Measurements from ENCODE around the gene PRIMA1. TPM values are rescaled to one million over a fixed set of nuclear protein-coding genes. Genes with fewer than 3 reads are reported as not detected.

Gene PRIMA1
- polyA plus RNA-seq, 3 donors, result not detected

GRCh38 chr14:93691042-93691780 is 97.1 kb downstream of the PRIMA1 start:
- Histone ChIP-seq H3K36me3 (replicated peaks in 1 of 2; ENCODE audit: control insufficient read depth in 1 of 2, insufficient read depth in 2 of 2, low read length in 2 of 2) (no peaks in the 10 kb centered on the region), H3K79me2 (ENCODE audit: insufficient read depth, low read length) (no peaks in the 10 kb centered on the region), H3K9me3 (replicated peaks in 1 of 2; ENCODE audit: control insufficient read depth in 1 of 2, insufficient read depth in 1 of 2, low read length in 2 of 2) (no peaks in the 10 kb centered on the region), H3K9ac (ENCODE audit: insufficient read depth, low read length, poor library complexity, severe bottlenecking) (no peak overlapping the region), H3K4me1 (ENCODE audit: control insufficient read depth in 1 of 2, insufficient read depth in 2 of 2, low read length in 2 of 2) (no peaks in the 10 kb centered on the region), H2AFZ (ENCODE audit: insufficient read depth, low read depth, low read length, poor library complexity, severe bottlenecking) (no peak overlapping the region), H3K27me3 (ENCODE audit: control insufficient read depth in 2 of 2, insufficient read depth in 2 of 2, low read length in 2 of 2) (peaks cover 0 to 9% of the 10 kb centered on the region in 2 donors), H3K4me3 (replicated peaks in 1 of 3; ENCODE audit: low read depth in 2 of 3, low read length in 3 of 3) (no peak overlapping the region), H3K27ac (ENCODE audit: low read depth in 1 of 2, low read length in 2 of 2) (no peak overlapping the region), H3K4me2 (replicated peaks; ENCODE audit: extremely low read depth, low read length, poor library complexity, severe bottlenecking) (no peak overlapping the region), H4K20me1 (ENCODE audit: insufficient read depth, low read length) (no peaks in the 10 kb centered on the region)
- WGBS (ENCODE audit: insufficient coverage), result 91% methylated on average over 7 of the region's 16 CpGs
- intact Hi-C loops (cut with micrococcal nuclease), result no loop called here
- H3K27ac Mint-ChIP-seq, result no peak overlapping the region
- no peak overlapping the region for H3K4me3 Mint-ChIP-seq
- no peaks in the 10 kb centered on the region for H3K36me3 Mint-ChIP-seq
- TF ChIP-seq CTCF (IDR thresholded peaks at IDR 0.05), result no peak
- peaks cover 4 to 26% (median 17%) of the 10 kb centered on the region in 3 donors for H3K27me3 Mint-ChIP-seq (ENCODE audit: low read depth in 3 of 3)
- H3K9me3 Mint-ChIP-seq, result peaks cover 0 to 5% (median 0%) of the 10 kb centered on the region in 7 donors
- H3K4me1 Mint-ChIP-seq, result no peaks in the 10 kb centered on the region
- DNase-seq, result no peak

GRCh38 chr14:93690146-93690545 is 98.1 kb downstream of the PRIMA1 start:
- intact Hi-C loops (cut with micrococcal nuclease), result no loop called here
- 44% methylated on average over 2 of the region's 6 CpGs for WGBS (ENCODE audit: insufficient coverage)
- Mint-ChIP-seq H3K36me3 (no peaks in the 10 kb centered on the region), H3K4me3 (no peak overlapping the region), H3K9me3 (peaks cover 0 to 5% (median 0%) of the 10 kb centered on the region in 7 donors), H3K27me3 (ENCODE audit: low read depth in 3 of 3) (peaks cover 4 to 25% (median 17%) of the 10 kb centered on the region in 3 donors), H3K27ac (no peak overlapping the region), H3K4me1 (no peaks in the 10 kb centered on the region)
- no peak overlapping the region for H3K4me2 ChIP-seq (replicated peaks; ENCODE audit: extremely low read depth, low read length, poor library complexity, severe bottlenecking)
- no peaks in the 10 kb centered on the region for H4K20me1 ChIP-seq (ENCODE audit: insufficient read depth, low read length)
- no peak for DNase-seq
- no peak overlapping the region for H3K9ac ChIP-seq (ENCODE audit: insufficient read depth, low read length, poor library complexity, severe bottlenecking)
- H3K79me2 ChIP-seq (ENCODE audit: insufficient read depth, low read length), result no peaks in the 10 kb centered on the region
- peaks cover 0 to 9% of the 10 kb centered on the region in 2 donors for H3K27me3 ChIP-seq (ENCODE audit: control insufficient read depth in 2 of 2, insufficient read depth in 2 of 2, low read length in 2 of 2)
- no peak overlapping the region for H3K27ac ChIP-seq (ENCODE audit: low read depth in 1 of 2, low read length in 2 of 2)
- H3K4me1 ChIP-seq (ENCODE audit: control insufficient read depth in 1 of 2, insufficient read depth in 2 of 2, low read length in 2 of 2), result no peaks in the 10 kb centered on the region
- no peaks in the 10 kb centered on the region for H3K36me3 ChIP-seq (replicated peaks in 1 of 2; ENCODE audit: control insufficient read depth in 1 of 2, insufficient read depth in 2 of 2, low read length in 2 of 2)
- no peak for TF ChIP-seq CTCF (IDR thresholded peaks at IDR 0.05)
- H2AFZ ChIP-seq (ENCODE audit: insufficient read depth, low read depth, low read length, poor library complexity, severe bottlenecking), result no peak overlapping the region
- H3K4me3 ChIP-seq (replicated peaks in 1 of 3; ENCODE audit: low read depth in 2 of 3, low read length in 3 of 3), result no peak overlapping the region
- H3K9me3 ChIP-seq (replicated peaks in 1 of 2; ENCODE audit: control insufficient read depth in 1 of 2, insufficient read depth in 1 of 2, low read length in 2 of 2), result no peaks in the 10 kb centered on the region
